Panc1 (cell line): ENCODE results near the gene EHBP1. TPM values are rescaled to one million over a fixed set of nuclear protein-coding genes. Genes with fewer than 3 reads are reported as not detected.

Experiments
- ATAC-seq: fragments of 200-7000 bp; cut with Tn5 transposase; 2 replicates; pipeline ENCODE4 v1.9.1; 2020; ENCODE audit warnings: mild to moderate bottlenecking, moderate library complexity
- BruUV-seq: library from RNA; stranded (reverse); fragments of 400-500 nt; replicated peaks from 2 replicates; lab custom pipeline; 2021; lab: Mats Ljungman, UMichigan
- CTCF ChIA-PET: fragments of 300-600 bp; sonication (Branson Sonifier 250); formaldehyde crosslinking; loops from one replicate; lab custom pipeline; 2022; ENCODE audit warnings: antibody characterized with exemption; lab: Charles Lee
- POLR2A ChIA-PET: fragments of 300-600 bp; sonication (Branson Sonifier 250); formaldehyde crosslinking; loops from one replicate; lab custom pipeline; 2022; ENCODE audit warnings: antibody characterized with exemption; lab: Charles Lee
- DNase-seq: peaks from one replicate; pipeline ENCODE4 v3.0.0-alpha.2; 2010; ENCODE audit warnings: low read depth, low spot score
- H3K27ac ChIP-seq: 2 replicates; pipeline ENCODE4 v1.5.1; 2011; ENCODE audit warnings: mild to moderate bottlenecking, low read length, inconsistent platforms
- H3K27me3 ChIP-seq: fragments of 200-500 bp; sonication (Bioruptor generic); 2 replicates; pipeline ENCODE4 v1.6.0; 2014; ENCODE audit warnings: low read length, inconsistent platforms; ENCODE audit not compliant: control insufficient read depth, insufficient read depth
- H3K36me3 ChIP-seq: fragments of 200-500 bp; sonication (Bioruptor generic); 2 replicates; pipeline ENCODE4 v1.5.1; 2014; ENCODE audit warnings: inconsistent platforms, mild to moderate bottlenecking, low read length, moderate library complexity; ENCODE audit not compliant: control insufficient read depth, insufficient read depth
- H3K4me1 ChIP-seq: 2 replicates; pipeline ENCODE4 v1.5.1; 2011; ENCODE audit warnings: inconsistent platforms, mild to moderate bottlenecking, low read length, moderate library complexity; ENCODE audit not compliant: control insufficient read depth, insufficient read depth
- H3K4me3 ChIP-seq, 2 experiments: 2 replicates each; pipeline ENCODE4 v1.5.1; 2011 to 2012; ENCODE audit warnings: low read depth in 2 of 2, low read length in 2 of 2, mild to moderate bottlenecking in 2 of 2, inconsistent platforms in 1 of 2, moderate library complexity in 1 of 2
- H3K9me3 ChIP-seq: fragments of 200-500 bp; sonication (Bioruptor generic); 2 replicates; pipeline ENCODE4 v1.5.1; 2014; ENCODE audit warnings: low read depth, mild to moderate bottlenecking, inconsistent platforms, low read length, moderate library complexity; ENCODE audit not compliant: control insufficient read depth, insufficient read depth
- POLR2AphosphoS5 ChIP-seq: IDR thresholded peaks from 2 replicates; pipeline ENCODE4 v1.6.1; 2012; ENCODE audit warnings: mild to moderate bottlenecking, low read depth, low read length, moderate library complexity
- SIN3A ChIP-seq: IDR thresholded peaks from 2 replicates; pipeline ENCODE4 v1.6.1; 2012; ENCODE audit warnings: low read depth, mild to moderate bottlenecking, low read length, moderate library complexity, borderline replicate concordance; ENCODE audit not compliant: insufficient read depth
- TCF7L2 ChIP-seq: IDR thresholded peaks from 2 replicates; pipeline ENCODE4 v1.6.1; 2011; ENCODE audit warnings: mild to moderate bottlenecking, low read depth, low read length, inconsistent platforms
- in situ Hi-C: cut with HindIII; loops from 2 replicates; pipeline ENCODE4 v1.10.0; 2016; ENCODE audit warnings: low sequenced_read_pairs, low pct_unique_long_range_greater_than_20kb
- intact Hi-C: fragments of 100-400 bp; cut with micrococcal nuclease; formaldehyde crosslinking; loops from one replicate; pipeline ENCODE4 v1.10.0; 2022; ENCODE audit not compliant: unreplicated experiment
- total RNA-seq: library from RNA; stranded (reverse); gene quantifications from one replicate; pipeline ENCODE4 v1.2.1, GENCODE V29; 2021; ENCODE audit not compliant: unreplicated experiment
- TF ChIP-seq, protein P1 (sequence below), 2 experiments: IDR thresholded peaks; 2 replicates each; pipeline ENCODE4 v1.6.1; 2011 to 2012; ENCODE audit warnings: low read depth in 2 of 2, control low read depth in 1 of 2, low read length in 1 of 2, mild to moderate bottlenecking in 1 of 2, moderate library complexity in 1 of 2; ENCODE audit not compliant: insufficient read depth in 1 of 2
- TF ChIP-seq, protein P2 (sequence below): fragments of 450-650 bp; IDR thresholded peaks from 2 replicates; pipeline ENCODE4 v1.5.1; 2017; ENCODE audit warnings: mild to moderate bottlenecking

Gene EHBP1
- total RNA-seq, 1 experiment from 2014 or later = 46.1 TPM

- H3K36me3 ChIP-seq = 0 out of 2 replicates have a peak, but pooled peaks cover 3% of the 10 kb centered on the region
- ChIA-PET CTCF (no interaction called here), POLR2A (no interaction called here)
- no peaks in the 10 kb centered on the region; the same call in 1 of the 2 replicates for H3K9me3 ChIP-seq
- H3K4me1 ChIP-seq = peaks cover 7% of the 10 kb centered on the region; the same call in 1 of the 2 replicates
- no peak for TF ChIP-seq TCF7L2
- no peak for TF ChIP-seq POLR2AphosphoS5
- no peak for TF ChIP-seq SIN3A
- TF ChIP-seq, protein P1, sequence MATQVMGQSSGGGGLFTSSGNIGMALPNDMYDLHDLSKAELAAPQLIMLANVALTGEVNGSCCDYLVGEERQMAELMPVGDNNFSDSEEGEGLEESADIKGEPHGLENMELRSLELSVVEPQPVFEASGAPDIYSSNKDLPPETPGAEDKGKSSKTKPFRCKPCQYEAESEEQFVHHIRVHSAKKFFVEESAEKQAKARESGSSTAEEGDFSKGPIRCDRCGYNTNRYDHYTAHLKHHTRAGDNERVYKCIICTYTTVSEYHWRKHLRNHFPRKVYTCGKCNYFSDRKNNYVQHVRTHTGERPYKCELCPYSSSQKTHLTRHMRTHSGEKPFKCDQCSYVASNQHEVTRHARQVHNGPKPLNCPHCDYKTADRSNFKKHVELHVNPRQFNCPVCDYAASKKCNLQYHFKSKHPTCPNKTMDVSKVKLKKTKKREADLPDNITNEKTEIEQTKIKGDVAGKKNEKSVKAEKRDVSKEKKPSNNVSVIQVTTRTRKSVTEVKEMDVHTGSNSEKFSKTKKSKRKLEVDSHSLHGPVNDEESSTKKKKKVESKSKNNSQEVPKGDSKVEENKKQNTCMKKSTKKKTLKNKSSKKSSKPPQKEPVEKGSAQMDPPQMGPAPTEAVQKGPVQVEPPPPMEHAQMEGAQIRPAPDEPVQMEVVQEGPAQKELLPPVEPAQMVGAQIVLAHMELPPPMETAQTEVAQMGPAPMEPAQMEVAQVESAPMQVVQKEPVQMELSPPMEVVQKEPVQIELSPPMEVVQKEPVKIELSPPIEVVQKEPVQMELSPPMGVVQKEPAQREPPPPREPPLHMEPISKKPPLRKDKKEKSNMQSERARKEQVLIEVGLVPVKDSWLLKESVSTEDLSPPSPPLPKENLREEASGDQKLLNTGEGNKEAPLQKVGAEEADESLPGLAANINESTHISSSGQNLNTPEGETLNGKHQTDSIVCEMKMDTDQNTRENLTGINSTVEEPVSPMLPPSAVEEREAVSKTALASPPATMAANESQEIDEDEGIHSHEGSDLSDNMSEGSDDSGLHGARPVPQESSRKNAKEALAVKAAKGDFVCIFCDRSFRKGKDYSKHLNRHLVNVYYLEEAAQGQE (IDR thresholded peaks at IDR 0.05; ENCODE audit: insufficient read depth in 1 of 2, low read depth in 2 of 2, low read length in 1 of 2) = no peak
- TF ChIP-seq, protein P2, sequence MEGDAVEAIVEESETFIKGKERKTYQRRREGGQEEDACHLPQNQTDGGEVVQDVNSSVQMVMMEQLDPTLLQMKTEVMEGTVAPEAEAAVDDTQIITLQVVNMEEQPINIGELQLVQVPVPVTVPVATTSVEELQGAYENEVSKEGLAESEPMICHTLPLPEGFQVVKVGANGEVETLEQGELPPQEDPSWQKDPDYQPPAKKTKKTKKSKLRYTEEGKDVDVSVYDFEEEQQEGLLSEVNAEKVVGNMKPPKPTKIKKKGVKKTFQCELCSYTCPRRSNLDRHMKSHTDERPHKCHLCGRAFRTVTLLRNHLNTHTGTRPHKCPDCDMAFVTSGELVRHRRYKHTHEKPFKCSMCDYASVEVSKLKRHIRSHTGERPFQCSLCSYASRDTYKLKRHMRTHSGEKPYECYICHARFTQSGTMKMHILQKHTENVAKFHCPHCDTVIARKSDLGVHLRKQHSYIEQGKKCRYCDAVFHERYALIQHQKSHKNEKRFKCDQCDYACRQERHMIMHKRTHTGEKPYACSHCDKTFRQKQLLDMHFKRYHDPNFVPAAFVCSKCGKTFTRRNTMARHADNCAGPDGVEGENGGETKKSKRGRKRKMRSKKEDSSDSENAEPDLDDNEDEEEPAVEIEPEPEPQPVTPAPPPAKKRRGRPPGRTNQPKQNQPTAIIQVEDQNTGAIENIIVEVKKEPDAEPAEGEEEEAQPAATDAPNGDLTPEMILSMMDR = no peak
- H3K4me3 ChIP-seq = no peak overlapping the region
- no peak for DNase-seq
- ATAC-seq = no peak
- no peak overlapping the region for H3K27ac ChIP-seq
- in situ Hi-C loops (no loop called here), intact Hi-C loops (no loop called here)
- no TSS peak for BruUV-seq
- H3K27me3 ChIP-seq = no peaks in the 10 kb centered on the region
These were observed 17.2 kb downstream of the EHBP1 start for GRCh38 chr2:62722679-62723078.

DNA sequence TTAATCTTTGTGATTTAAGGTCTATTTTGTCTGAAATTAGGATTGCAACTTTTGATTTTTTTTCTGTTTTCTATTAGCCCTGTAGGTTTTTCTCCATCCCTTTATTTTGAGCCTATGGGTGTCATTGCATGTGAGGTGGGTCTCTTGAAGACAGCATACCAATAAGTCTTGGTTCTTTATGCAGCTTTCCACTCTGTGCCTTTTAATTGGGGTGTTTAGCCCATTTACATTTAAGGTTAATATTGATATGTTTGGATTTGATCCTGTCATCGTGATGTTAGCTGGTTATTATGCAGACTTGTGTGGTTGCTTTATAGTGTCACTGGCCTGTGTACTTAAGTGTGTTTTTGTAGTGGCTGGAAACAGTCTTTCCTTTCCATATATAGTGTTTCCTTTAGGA, 17.7 kb downstream of the EHBP1 start:
- POLR2A ChIA-PET = no interaction called here
- CTCF ChIA-PET = interaction anchor here (0.5 kb wide), 1 partner anchor 44 kb away, joined by 12 read pairs; no protein-coding TSS in a partner anchor
- no peak overlapping the region for H3K27ac ChIP-seq
- TF ChIP-seq TCF7L2 (no peak), POLR2AphosphoS5 (no peak), SIN3A (no peak)
- TF ChIP-seq, protein P1 (IDR thresholded peaks at IDR 0.05; ENCODE audit: insufficient read depth in 1 of 2, low read depth in 2 of 2, low read length in 1 of 2) = no peak
- TF ChIP-seq, protein P2 = no peak
- no peaks in the 10 kb centered on the region; the same call in 1 of the 2 replicates for H3K9me3 ChIP-seq
- H3K36me3 ChIP-seq = 0 out of 2 replicates have a peak, but pooled peaks cover 3% of the 10 kb centered on the region
- H3K27me3 ChIP-seq = no peaks in the 10 kb centered on the region
- no peak overlapping the region for H3K4me3 ChIP-seq
- no peak for ATAC-seq
- no peak for DNase-seq
- BruUV-seq = no TSS peak
- H3K4me1 ChIP-seq = peaks cover 10% of the 10 kb centered on the region; the same call in 1 of the 2 replicates
- in situ Hi-C loops (no loop called here), intact Hi-C loops (no loop called here)
